ENCODE results near the gene AJM1.

DNA sequence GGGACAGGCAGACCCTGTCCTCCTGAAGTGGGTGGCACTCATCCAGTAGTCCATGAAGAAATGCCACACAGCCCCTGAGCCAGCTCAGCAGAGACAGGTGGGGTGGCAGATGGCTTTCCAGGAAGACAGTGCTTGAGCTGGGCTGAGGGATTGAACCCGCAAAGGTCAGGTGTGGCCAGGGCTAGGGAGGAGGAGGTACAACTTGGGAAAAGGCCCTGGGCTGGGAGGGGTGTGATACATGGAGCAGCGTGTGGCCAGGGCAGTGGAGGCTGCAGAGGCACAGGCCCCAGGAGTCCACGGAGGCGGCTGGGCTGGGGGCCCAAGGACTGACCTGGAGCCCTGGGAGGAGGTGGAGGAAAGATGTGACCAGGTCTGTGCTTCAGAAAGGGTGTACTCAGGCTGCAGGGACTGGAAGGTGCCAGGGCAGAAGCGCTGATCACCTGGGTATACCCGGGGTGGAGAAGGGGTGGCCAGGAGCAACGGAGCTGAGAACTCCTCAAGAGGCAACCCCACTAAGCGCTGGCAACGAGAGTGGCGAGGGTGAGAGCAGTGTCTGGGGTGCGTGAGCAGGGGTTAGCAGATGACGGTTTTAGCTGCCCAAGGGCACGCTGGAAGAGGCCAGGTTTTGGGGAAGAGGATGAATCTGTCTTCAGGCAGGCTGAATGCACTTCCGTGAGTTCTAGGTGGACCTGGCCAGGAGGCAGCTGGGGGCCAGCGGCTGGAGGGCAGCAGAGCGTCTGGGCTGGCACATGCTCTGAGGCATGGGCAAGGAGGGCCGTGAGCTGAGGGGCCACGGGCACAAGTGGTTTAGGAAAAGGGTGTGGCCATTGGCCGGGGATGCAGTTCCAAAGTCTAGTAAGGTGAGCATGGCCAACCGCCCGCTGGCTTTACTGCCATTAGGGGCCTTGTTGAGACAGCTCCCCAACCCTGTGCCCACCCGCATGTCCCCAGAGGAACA lies 38.4 kb upstream of the AJM1 start:
- no peak for TF ChIP-seq EP300 (IDR thresholded peaks at IDR 0.05; ENCODE audit: borderline replicate concordance)
- TF ChIP-seq RAD21 (IDR thresholded peaks at IDR 0.05; ENCODE audit: low read depth): no peak
- no peak for TF ChIP-seq CEBPB (IDR thresholded peaks at IDR 0.05)
- no peak for TF ChIP-seq EGR1 (IDR thresholded peaks at IDR 0.05)
